Measurements from ENCODE around the gene PRKCE.

DNA sequence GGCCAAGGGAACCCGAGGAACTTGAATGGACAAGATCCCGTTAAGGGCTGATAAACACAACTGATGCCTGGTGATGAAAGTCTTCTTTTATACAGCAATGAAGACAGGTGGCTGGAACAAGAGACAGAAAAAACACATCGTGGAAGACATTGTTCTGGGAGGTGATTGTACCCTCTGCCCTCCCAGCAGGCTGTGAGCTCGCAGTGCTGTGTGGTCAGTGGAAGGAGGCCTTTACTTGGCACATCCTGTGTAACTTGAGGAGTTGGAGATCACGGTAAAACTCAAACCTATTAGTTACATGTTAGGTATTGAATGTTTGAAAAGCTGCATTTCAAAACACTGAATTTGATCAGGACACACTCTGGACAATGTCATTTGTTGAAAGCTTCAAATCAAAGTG is 395.8 kb downstream of the PRKCE start:
- TF ChIP-seq POLR2A (IDR thresholded peaks at IDR 0.05; ENCODE audit: low read depth, low read length): no peak
- TF ChIP-seq POLR2AphosphoS5 (IDR thresholded peaks at IDR 0.05; ENCODE audit: low read depth, low read length): no peak
- no peak for TF ChIP-seq TAF1 (IDR thresholded peaks at IDR 0.05; ENCODE audit: borderline replicate concordance, low read depth, low read length)
